H9 (cell line): ENCODE measurements around the gene ATP8A1. TPM values are rescaled to one million over a fixed set of nuclear protein-coding genes. Genes with fewer than 3 reads are reported as not detected.

Experiments used
- DNase-seq: peaks from one replicate; pipeline ENCODE4 v3.0.0-alpha.2; 2017
- H2AFZ ChIP-seq: one replicate; pipeline ENCODE4 v1.6.1; 2013; ENCODE audit warnings: mild to moderate bottlenecking, low read length, control low read depth, moderate library complexity
- H2AK5ac ChIP-seq: 2 replicates; pipeline ENCODE4 v1.6.1; 2013; ENCODE audit warnings: low read length, control low read depth, mixed read lengths; ENCODE audit not compliant: insufficient read length
- H2BK120ac ChIP-seq: one replicate; pipeline ENCODE4 v1.6.1; 2013; ENCODE audit warnings: low read depth, mild to moderate bottlenecking, low read length, control low read depth, inconsistent platforms; ENCODE audit not compliant: poor library complexity, severe bottlenecking
- H2BK12ac ChIP-seq: 2 replicates; pipeline ENCODE4 v1.6.1; 2013; ENCODE audit warnings: low read length, control low read depth, mixed read lengths, low read depth; ENCODE audit not compliant: insufficient read length
- H2BK15ac ChIP-seq: 2 replicates; pipeline ENCODE4 v1.6.1; 2013; ENCODE audit warnings: low read depth, low read length, control low read depth
- H2BK20ac ChIP-seq: one replicate; pipeline ENCODE4 v1.6.1; 2013; ENCODE audit warnings: low read depth, mild to moderate bottlenecking, low read length, control low read depth, inconsistent platforms; ENCODE audit not compliant: poor library complexity, severe bottlenecking
- H2BK5ac ChIP-seq: 2 replicates; pipeline ENCODE4 v1.6.1; 2013; ENCODE audit warnings: low read length, control low read depth, mixed read lengths; ENCODE audit not compliant: insufficient read length
- H3K14ac ChIP-seq: 2 replicates; pipeline ENCODE4 v1.6.1; 2013; ENCODE audit warnings: low read length, control low read depth; ENCODE audit not compliant: insufficient read depth
- H3K18ac ChIP-seq: 2 replicates; pipeline ENCODE4 v1.6.1; 2013; ENCODE audit warnings: low read depth, mild to moderate bottlenecking, mixed read lengths, low read length, control low read depth; ENCODE audit not compliant: insufficient read length
- H3K23ac ChIP-seq: 2 replicates; pipeline ENCODE4 v1.6.1; 2013; ENCODE audit warnings: low read length, control low read depth, mixed read lengths, low read depth; ENCODE audit not compliant: insufficient read length
- H3K23me2 ChIP-seq: 2 replicates; pipeline ENCODE4 v1.6.1; 2013; ENCODE audit warnings: low read depth, mild to moderate bottlenecking, mixed read lengths, low read length, control low read depth; ENCODE audit not compliant: insufficient read length, poor library complexity, severe bottlenecking
- H3K27ac ChIP-seq: 2 replicates; pipeline ENCODE4 v1.5.1; 2013; ENCODE audit warnings: low read length, control low read depth, mixed read lengths, low read depth; ENCODE audit not compliant: insufficient read length
- H3K27me3 ChIP-seq: 2 replicates; pipeline ENCODE4 v1.6.1; 2013; ENCODE audit warnings: low read length, control low read depth, inconsistent platforms; ENCODE audit not compliant: insufficient read depth
- H3K4ac ChIP-seq: 2 replicates; pipeline ENCODE4 v1.6.1; 2013; ENCODE audit warnings: low read depth, mild to moderate bottlenecking, control low read depth, inconsistent platforms, low read length, moderate library complexity
- H3K4me1 ChIP-seq: 2 replicates; pipeline ENCODE4 v1.6.1; 2013; ENCODE audit warnings: low read length, control low read depth, inconsistent platforms; ENCODE audit not compliant: insufficient read depth
- H3K4me2 ChIP-seq: 2 replicates; pipeline ENCODE4 v1.6.1; 2013; ENCODE audit warnings: low read length, control low read depth, mixed read lengths; ENCODE audit not compliant: insufficient read length, insufficient read depth
- H3K56ac ChIP-seq: 2 replicates; pipeline ENCODE4 v1.6.1; 2013; ENCODE audit warnings: low read depth, mild to moderate bottlenecking, mixed read lengths, low read length, control low read depth; ENCODE audit not compliant: insufficient read length
- H3K79me1 ChIP-seq: 2 replicates; pipeline ENCODE4 v1.6.1; 2013; ENCODE audit warnings: low read depth, mild to moderate bottlenecking, moderate library complexity, low read length, control low read depth, inconsistent platforms; ENCODE audit not compliant: insufficient read depth, poor library complexity, severe bottlenecking
- H3K79me2 ChIP-seq: 2 replicates; pipeline ENCODE4 v1.6.1; 2013; ENCODE audit warnings: low read length, control low read depth, inconsistent platforms; ENCODE audit not compliant: insufficient read depth
- H3K9ac ChIP-seq: 2 replicates; pipeline ENCODE4 v1.6.1; 2013; ENCODE audit warnings: low read length, control low read depth, mixed read lengths; ENCODE audit not compliant: insufficient read length; ENCODE audit errors: extremely low read depth
- H3K9me3 ChIP-seq: one replicate; pipeline ENCODE4 v1.6.1; 2013; ENCODE audit warnings: low read depth, low read length, inconsistent platforms; ENCODE audit not compliant: control insufficient read depth
- H3T11ph ChIP-seq: one replicate; pipeline ENCODE4 v1.6.1; 2013; ENCODE audit warnings: mild to moderate bottlenecking, low read length, control low read depth, inconsistent platforms
- H4K20me1 ChIP-seq: one replicate; pipeline ENCODE4 v1.6.1; 2013; ENCODE audit not compliant: control insufficient read depth, insufficient read length, insufficient read depth
- H4K5ac ChIP-seq: 2 replicates; pipeline ENCODE4 v1.6.1; 2013; ENCODE audit warnings: low read depth, mild to moderate bottlenecking, mixed read lengths, low read length, control low read depth; ENCODE audit not compliant: insufficient read length
- H4K8ac ChIP-seq: replicated peaks from 2 replicates; pipeline ENCODE4 v1.6.1; 2013; ENCODE audit warnings: low read length, control low read depth, mixed read lengths, low read depth; ENCODE audit not compliant: insufficient read length
- H4K91ac ChIP-seq: 2 replicates; pipeline ENCODE4 v1.6.1; 2013; ENCODE audit warnings: low read depth, mild to moderate bottlenecking, moderate library complexity, mixed read lengths, low read length, control low read depth; ENCODE audit not compliant: insufficient read length
- H3K27ac Mint-ChIP-seq, 3 experiments: 2 replicates in 2 of 3; 3 replicates in 1 of 3; pipeline ENCODE4 v1.8.0; 2020 to 2021; ENCODE audit warnings: mixed read lengths in 3 of 3, mild to moderate bottlenecking in 1 of 3, moderate library complexity in 1 of 3
- H3K27me3 Mint-ChIP-seq: 2 replicates; pipeline ENCODE4 v1.8.0; 2021; ENCODE audit warnings: low read depth, mild to moderate bottlenecking, moderate library complexity, mixed read lengths
- H3K36me3 Mint-ChIP-seq, 3 experiments: 2 replicates in 2 of 3; 3 replicates in 1 of 3; pipeline ENCODE4 v1.8.0; 2020 to 2021; ENCODE audit warnings: low read depth in 3 of 3, mixed read lengths in 3 of 3; ENCODE audit not compliant: insufficient read depth in 1 of 3
- H3K4me1 Mint-ChIP-seq, 2 experiments: 2 replicates each; pipeline ENCODE4 v1.8.0; 2020; ENCODE audit warnings: mixed read lengths in 2 of 2
- H3K4me3 Mint-ChIP-seq, 2 experiments: 2 replicates in 1 of 2; 3 replicates in 1 of 2; pipeline ENCODE4 v1.8.0; 2020 to 2021; ENCODE audit warnings: mild to moderate bottlenecking in 2 of 2, mixed read lengths in 2 of 2, moderate library complexity in 1 of 2
- H3K9me3 Mint-ChIP-seq, 2 experiments: 2 replicates in 1 of 2; 3 replicates in 1 of 2; pipeline ENCODE4 v1.8.0; 2020; ENCODE audit warnings: mild to moderate bottlenecking in 2 of 2, mixed read lengths in 2 of 2, moderate library complexity in 1 of 2
- WGBS: extraction: QIAGEN DNeasy Blood & Tissue Kit; methylation state at CpG from one replicate; pipeline ENCODE4 v1.1.7; 2013; ENCODE audit warnings: missing lambda C conversion rate, low lambda C conversion rate, mixed read lengths; ENCODE audit not compliant: insufficient read length; ENCODE audit errors: extremely low coverage; 5-methylcytosine and 5-hydroxymethylcytosine counted together
- total RNA-seq: library from RNA; stranded (reverse); gene quantifications from 2 replicates; pipeline ENCODE4 v1.2.1, GENCODE V29; 2021
- TF ChIP-seq, protein P1 (sequence below): fragments of 200-600 bp; sonication (generic); conservative IDR thresholded peaks from 3 replicates; pipeline ENCODE4 v1.8.0; 2021; ENCODE audit warnings: antibody characterized with exemption, mild to moderate bottlenecking

ATP8A1 gene
- total RNA-seq, 1 experiment from 2014 or later, result 5.1 TPM

DNA sequence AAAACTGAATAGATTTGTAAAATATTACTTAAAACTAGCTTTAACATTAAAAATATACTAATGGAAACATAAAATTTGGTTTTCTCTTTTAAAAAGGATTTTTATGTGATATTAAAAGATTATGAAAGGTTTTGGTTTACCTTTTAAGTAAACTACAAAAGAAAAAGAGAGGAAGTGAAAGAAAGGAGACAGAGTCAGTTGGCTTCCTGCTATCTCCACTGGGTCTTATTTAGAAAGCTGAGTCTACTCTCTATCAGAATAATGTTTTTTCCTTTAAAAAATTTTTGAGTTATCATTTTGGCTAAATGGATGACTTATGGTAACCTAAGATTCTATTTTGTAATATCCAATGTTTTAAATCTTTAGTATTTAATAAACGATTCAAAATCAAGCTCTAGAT, 21.6 kb upstream of the ATP8A1 start:
- Histone ChIP-seq H3K9ac (no peak overlapping the region), H2BK20ac (no peak overlapping the region), H4K20me1 (no peaks in the 10 kb centered on the region), H3K27ac (no peak overlapping the region), H3K27me3 (no peaks in the 10 kb centered on the region), H2BK5ac (no peak overlapping the region), H2AFZ (no peak overlapping the region), H3K9me3 (no peaks in the 10 kb centered on the region), H2BK15ac (no peak overlapping the region), H4K8ac (no peak overlapping the region), H3T11ph (no peak overlapping the region), H3K14ac (no peak overlapping the region), H2BK120ac (no peak overlapping the region), H3K4me2 (no peak overlapping the region), H3K18ac (no peak overlapping the region), H3K4me1 (no peaks in the 10 kb centered on the region), H3K79me1 (no peaks in the 10 kb centered on the region), H2BK12ac (no peak overlapping the region), H3K56ac (no peak overlapping the region), H2AK5ac (no peak overlapping the region), H4K5ac (no peak overlapping the region), H3K23ac (no peak overlapping the region), H3K79me2 (no peaks in the 10 kb centered on the region), H4K91ac (no peak overlapping the region), H3K4ac (no peak overlapping the region), H3K23me2 (no peaks in the 10 kb centered on the region)
- H3K4me1 Mint-ChIP-seq, result peaks cover 11% of the 10 kb centered on the region in 2 experiments
- H3K36me3 Mint-ChIP-seq, result peaks cover 0 to 8% (median 2%) of the 10 kb centered on the region in 3 experiments; a peak in 4 of 7 replicates
- TF ChIP-seq, protein P1, sequence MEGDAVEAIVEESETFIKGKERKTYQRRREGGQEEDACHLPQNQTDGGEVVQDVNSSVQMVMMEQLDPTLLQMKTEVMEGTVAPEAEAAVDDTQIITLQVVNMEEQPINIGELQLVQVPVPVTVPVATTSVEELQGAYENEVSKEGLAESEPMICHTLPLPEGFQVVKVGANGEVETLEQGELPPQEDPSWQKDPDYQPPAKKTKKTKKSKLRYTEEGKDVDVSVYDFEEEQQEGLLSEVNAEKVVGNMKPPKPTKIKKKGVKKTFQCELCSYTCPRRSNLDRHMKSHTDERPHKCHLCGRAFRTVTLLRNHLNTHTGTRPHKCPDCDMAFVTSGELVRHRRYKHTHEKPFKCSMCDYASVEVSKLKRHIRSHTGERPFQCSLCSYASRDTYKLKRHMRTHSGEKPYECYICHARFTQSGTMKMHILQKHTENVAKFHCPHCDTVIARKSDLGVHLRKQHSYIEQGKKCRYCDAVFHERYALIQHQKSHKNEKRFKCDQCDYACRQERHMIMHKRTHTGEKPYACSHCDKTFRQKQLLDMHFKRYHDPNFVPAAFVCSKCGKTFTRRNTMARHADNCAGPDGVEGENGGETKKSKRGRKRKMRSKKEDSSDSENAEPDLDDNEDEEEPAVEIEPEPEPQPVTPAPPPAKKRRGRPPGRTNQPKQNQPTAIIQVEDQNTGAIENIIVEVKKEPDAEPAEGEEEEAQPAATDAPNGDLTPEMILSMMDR, result no peak
- H3K27ac Mint-ChIP-seq, result no peak overlapping the region
- no CpG with 5 or more reads among the region's 1 CpG for WGBS
- H3K9me3 Mint-ChIP-seq, result peaks cover 5 to 9% of the 10 kb centered on the region in 2 experiments
- no peak overlapping the region for H3K4me3 Mint-ChIP-seq
- no peaks in the 10 kb centered on the region for H3K27me3 Mint-ChIP-seq
- DNase-seq, result no peak
